Nephron progenitor cell (in vitro differentiated cells): Measurements from ENCODE around the gene ARSB.

Experiments used
- DNase-seq: peaks from one replicate; pipeline ENCODE4 v3.0.0; 2021
- H3K27ac Mint-ChIP-seq: 2 replicates; pipeline ENCODE4 v1.8.0; 2021; ENCODE audit warnings: mild to moderate bottlenecking, moderate library complexity, mixed read lengths
- H3K27me3 Mint-ChIP-seq: 2 replicates; pipeline ENCODE4 v1.8.0; 2021; ENCODE audit warnings: mild to moderate bottlenecking, low read depth, mixed read lengths; ENCODE audit not compliant: poor library complexity
- H3K36me3 Mint-ChIP-seq: 2 replicates; pipeline ENCODE4 v1.8.0; 2021; ENCODE audit warnings: low read depth, mixed read lengths
- H3K4me1 Mint-ChIP-seq: 2 replicates; pipeline ENCODE4 v1.8.0; 2021; ENCODE audit warnings: mixed read lengths
- H3K4me3 Mint-ChIP-seq: 2 replicates; pipeline ENCODE4 v1.8.0; 2021; ENCODE audit warnings: mild to moderate bottlenecking, moderate library complexity, mixed read lengths
- H3K9me3 Mint-ChIP-seq: 2 replicates; pipeline ENCODE4 v1.8.0; 2021; ENCODE audit warnings: mild to moderate bottlenecking, moderate library complexity, mixed read lengths
- CTCF ChIP-seq: fragments of 200-600 bp; sonication (generic); IDR thresholded peaks from 2 replicates; pipeline ENCODE4 v1.5.0; 2021; ENCODE audit warnings: antibody characterized with exemption

The ARSB gene

GRCh38 chr5:78958672-78959445, 26.3 kb downstream of the ARSB start:
- Mint-ChIP-seq H3K9me3 (no peaks in the 10 kb centered on the region), H3K4me1 (peaks cover 30% of the 10 kb centered on the region), H3K4me3 (no peak overlapping the region), H3K27ac (peak overlapping the region; percentile 98), H3K27me3 (no peaks in the 10 kb centered on the region), H3K36me3 (peaks cover 13% of the 10 kb centered on the region)
- TF ChIP-seq CTCF = no peak
- DNase-seq = no peak

GRCh38 chr5:78956901-78957300, 28.2 kb downstream of the ARSB start:
- DNase-seq = no peak
- Mint-ChIP-seq H3K9me3 (no peaks in the 10 kb centered on the region), H3K36me3 (peaks cover 9% of the 10 kb centered on the region), H3K4me1 (peaks cover 30% of the 10 kb centered on the region), H3K27me3 (no peaks in the 10 kb centered on the region), H3K4me3 (no peak overlapping the region), H3K27ac (no peak overlapping the region)
- no peak for TF ChIP-seq CTCF

- Mint-ChIP-seq H3K4me3 (no peak overlapping the region), H3K27ac (no peak overlapping the region), H3K4me1 (peaks cover 11% of the 10 kb centered on the region)
Measured at GRCh38 chr5:78953092-78953800, 31.9 kb downstream of the ARSB start.

GRCh38 chr5:78930721-78931120, 54.4 kb downstream of the ARSB start:
- TF ChIP-seq CTCF = no peak
- Mint-ChIP-seq H3K4me3 (no peak overlapping the region), H3K27ac (no peak overlapping the region), H3K4me1 (peaks cover 20% of the 10 kb centered on the region), H3K9me3 (peaks cover 4% of the 10 kb centered on the region), H3K36me3 (peaks cover 17% of the 10 kb centered on the region), H3K27me3 (peaks cover 10% of the 10 kb centered on the region)
- DNase-seq = no peak

More at GRCh38 chr5:78953092-78953800, 31.9 kb downstream of the ARSB start:
- Mint-ChIP-seq H3K27me3 (no peaks in the 10 kb centered on the region), H3K9me3 (no peaks in the 10 kb centered on the region), H3K36me3 (peaks cover 4% of the 10 kb centered on the region)
- TF ChIP-seq CTCF = no peak
- DNase-seq = no peak

- H3K27me3 Mint-ChIP-seq = peaks cover 10% of the 10 kb centered on the region
- peaks cover 17% of the 10 kb centered on the region for H3K36me3 Mint-ChIP-seq
- H3K9me3 Mint-ChIP-seq = peaks cover 4% of the 10 kb centered on the region
- no peak for TF ChIP-seq CTCF
- H3K27ac Mint-ChIP-seq = no peak overlapping the region
- no peak for DNase-seq
- H3K4me1 Mint-ChIP-seq = peaks cover 20% of the 10 kb centered on the region
- no peak overlapping the region for H3K4me3 Mint-ChIP-seq
Measured at GRCh38 chr5:78929833-78930232, 55.3 kb downstream of the ARSB start.
